Measurements from ENCODE around the gene AHNAK2. TPM values are rescaled to one million over a fixed set of nuclear protein-coding genes. Genes with fewer than 3 reads are reported as not detected.

The AHNAK2 gene
- total and polyA plus RNA-seq, 9 of the 15 experiments (the other 6 are each of a cell fraction or from before 2014, with no cell fraction given), result 0.04 to 0.09 (median 0.04) TPM; not detected in 6

DNA sequence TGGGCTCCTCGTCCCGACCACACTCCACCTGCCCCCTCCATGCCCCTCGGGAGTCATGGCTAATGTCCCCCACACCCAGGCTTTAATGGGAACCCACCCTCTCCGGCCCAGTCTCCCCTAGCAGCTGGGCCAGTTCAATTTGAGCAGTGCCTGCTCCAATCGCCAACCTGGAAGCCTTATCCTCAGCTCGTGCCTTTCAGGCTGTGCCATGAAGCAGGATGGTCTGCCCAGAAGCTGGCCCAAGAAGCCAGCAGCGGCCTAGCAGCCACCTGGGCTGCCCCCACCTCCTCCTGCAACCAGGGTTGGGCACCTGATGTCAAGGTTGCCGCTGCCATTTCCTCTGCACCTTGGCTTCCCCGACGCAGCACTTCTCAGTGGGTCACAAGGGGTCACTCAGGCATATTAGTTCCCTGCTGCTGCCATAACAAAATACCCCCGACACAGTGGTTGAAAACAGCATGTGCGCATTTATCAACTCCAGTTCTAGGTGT is 5.1 kb upstream of the AHNAK2 start:
- intact Hi-C loops (cut with micrococcal nuclease), result no loop called here
- Histone ChIP-seq H2AFZ (ENCODE audit: low read depth, low read length) (no peak overlapping the region), H3K4me3 (no peak overlapping the region), H4K20me1 (replicated peaks; ENCODE audit: control insufficient read depth, insufficient read depth, low read length) (no peaks in the 10 kb centered on the region; the same call in 1 of the 2 replicates), H3K27me3 (ENCODE audit: control insufficient read depth in 2 of 2, insufficient read depth in 2 of 2, low read length in 2 of 2) (no peaks in the 10 kb centered on the region), H3K79me2 (ENCODE audit: control insufficient read depth, insufficient read depth, low read length) (no peaks in the 10 kb centered on the region; the same call in 2 of the 3 replicates), H3K4me1 (replicated peaks in 1 of 2; ENCODE audit: control insufficient read depth in 2 of 2, insufficient read depth in 2 of 2, low read length in 2 of 2) (peaks cover 7 to 56% of the 10 kb centered on the region in 2 experiments; a peak in 4 of 5 replicates), H3K27ac (ENCODE audit: extremely low read depth, low read depth, low read length) (no peak overlapping the region), H3K4me2 (ENCODE audit: insufficient read depth, low read length) (no peak overlapping the region), H3K36me3 (ENCODE audit: control insufficient read depth, insufficient read depth, low read length) (no peaks in the 10 kb centered on the region), H3K9ac (ENCODE audit: insufficient read depth in 1 of 2, low read depth in 2 of 2, low read length in 2 of 2) (peak overlapping the region in 1 of 2 experiments; percentile 26; a peak in 1 of 4 replicates), H3K9me1 (ENCODE audit: control insufficient read depth, insufficient read depth, low read length) (no peaks in the 10 kb centered on the region), H3K9me3 (replicated peaks; ENCODE audit: control insufficient read depth, insufficient read depth, low read depth, low read length) (no peaks in the 10 kb centered on the region)
- FAIRE-seq, result no peak
- in situ Hi-C loops (cut with MboI), result no loop called here
- ATAC-seq, result no peak
- 35% methylated on average over 7 of the region's 12 CpGs for WGBS (ENCODE audit: insufficient coverage, low coverage, missing lambda C conversion rate)
- BruUV-seq (replicated peaks), result no TSS peak
- no peak for DNase-seq (ENCODE audit: extremely low read depth in 1 of 4, low spot score in 3 of 4)
- ChIA-PET CTCF (ENCODE audit: low intra/inter-chr PET ratio) (no interaction called here), POLR2A (interaction anchor here (0.7 to 1.1 kb wide), 2 partner anchors 10 to 28 kb away, joined by 3 read pairs; no protein-coding TSS in a partner anchor)
- TF ChIP-seq ZC3H11A (IDR thresholded peaks at IDR 0.05; ENCODE audit: low read depth, low read length) (no peak), DDX20 (tag; IDR thresholded peaks at IDR 0.05; ENCODE audit: low read depth) (no peak), ZNF140 (CRISPR knock-in tag; IDR thresholded peaks at IDR 0.05) (no peak)
- TF ChIP-seq, protein P1, sequence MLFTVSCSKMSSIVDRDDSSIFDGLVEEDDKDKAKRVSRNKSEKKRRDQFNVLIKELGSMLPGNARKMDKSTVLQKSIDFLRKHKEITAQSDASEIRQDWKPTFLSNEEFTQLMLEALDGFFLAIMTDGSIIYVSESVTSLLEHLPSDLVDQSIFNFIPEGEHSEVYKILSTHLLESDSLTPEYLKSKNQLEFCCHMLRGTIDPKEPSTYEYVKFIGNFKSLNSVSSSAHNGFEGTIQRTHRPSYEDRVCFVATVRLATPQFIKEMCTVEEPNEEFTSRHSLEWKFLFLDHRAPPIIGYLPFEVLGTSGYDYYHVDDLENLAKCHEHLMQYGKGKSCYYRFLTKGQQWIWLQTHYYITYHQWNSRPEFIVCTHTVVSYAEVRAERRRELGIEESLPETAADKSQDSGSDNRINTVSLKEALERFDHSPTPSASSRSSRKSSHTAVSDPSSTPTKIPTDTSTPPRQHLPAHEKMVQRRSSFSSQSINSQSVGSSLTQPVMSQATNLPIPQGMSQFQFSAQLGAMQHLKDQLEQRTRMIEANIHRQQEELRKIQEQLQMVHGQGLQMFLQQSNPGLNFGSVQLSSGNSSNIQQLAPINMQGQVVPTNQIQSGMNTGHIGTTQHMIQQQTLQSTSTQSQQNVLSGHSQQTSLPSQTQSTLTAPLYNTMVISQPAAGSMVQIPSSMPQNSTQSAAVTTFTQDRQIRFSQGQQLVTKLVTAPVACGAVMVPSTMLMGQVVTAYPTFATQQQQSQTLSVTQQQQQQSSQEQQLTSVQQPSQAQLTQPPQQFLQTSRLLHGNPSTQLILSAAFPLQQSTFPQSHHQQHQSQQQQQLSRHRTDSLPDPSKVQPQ (CRISPR knock-in tag; IDR thresholded peaks at IDR 0.05; ENCODE audit: borderline replicate concordance), result no peak
- TF ChIP-seq, protein P2, sequence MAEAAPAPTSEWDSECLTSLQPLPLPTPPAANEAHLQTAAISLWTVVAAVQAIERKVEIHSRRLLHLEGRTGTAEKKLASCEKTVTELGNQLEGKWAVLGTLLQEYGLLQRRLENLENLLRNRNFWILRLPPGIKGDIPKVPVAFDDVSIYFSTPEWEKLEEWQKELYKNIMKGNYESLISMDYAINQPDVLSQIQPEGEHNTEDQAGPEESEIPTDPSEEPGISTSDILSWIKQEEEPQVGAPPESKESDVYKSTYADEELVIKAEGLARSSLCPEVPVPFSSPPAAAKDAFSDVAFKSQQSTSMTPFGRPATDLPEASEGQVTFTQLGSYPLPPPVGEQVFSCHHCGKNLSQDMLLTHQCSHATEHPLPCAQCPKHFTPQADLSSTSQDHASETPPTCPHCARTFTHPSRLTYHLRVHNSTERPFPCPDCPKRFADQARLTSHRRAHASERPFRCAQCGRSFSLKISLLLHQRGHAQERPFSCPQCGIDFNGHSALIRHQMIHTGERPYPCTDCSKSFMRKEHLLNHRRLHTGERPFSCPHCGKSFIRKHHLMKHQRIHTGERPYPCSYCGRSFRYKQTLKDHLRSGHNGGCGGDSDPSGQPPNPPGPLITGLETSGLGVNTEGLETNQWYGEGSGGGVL (CRISPR knock-in tag; IDR thresholded peaks at IDR 0.05), result no peak

Data from K562 (cell line).